Suppressor macrophage (primary cell): ENCODE measurements around the gene MSANTD3.

Experiments used
- DNase-seq, 4 experiments: peaks; one replicate each; pipeline ENCODE4 v3.0.0-alpha.2; 2020 to 2022

The MSANTD3 gene

GRCh38 chr9:100466171-100466828, 39.4 kb downstream of the MSANTD3 start:
- no peak for DNase-seq

- DNase-seq, result no peak
Measured at GRCh38 chr9:100466829-100467221, 39.9 kb downstream of the MSANTD3 start.

GRCh38 chr9:100468041-100468440, 41.1 kb downstream of the MSANTD3 start:
- DNase-seq, result no peak

DNA sequence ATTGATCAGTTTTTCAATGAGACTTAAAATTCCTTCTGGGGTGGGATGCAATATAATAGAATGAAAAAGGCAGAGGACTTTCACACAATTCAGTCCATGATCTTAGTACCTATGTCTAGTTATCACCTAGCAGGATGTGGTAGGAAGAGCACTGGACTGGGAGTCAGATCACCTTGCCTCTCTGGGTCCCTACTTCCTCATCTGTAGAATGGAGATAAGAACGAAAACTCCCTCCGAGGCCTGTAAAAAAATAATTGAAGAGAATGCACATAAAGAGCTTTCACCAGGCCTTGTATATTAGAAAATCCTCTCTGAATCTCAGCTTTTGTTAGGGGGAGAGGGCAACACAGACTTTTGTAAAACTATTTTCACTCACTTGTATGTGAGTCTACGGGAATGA, 45.3 kb downstream of the MSANTD3 start:
- no peak for DNase-seq

DNA sequence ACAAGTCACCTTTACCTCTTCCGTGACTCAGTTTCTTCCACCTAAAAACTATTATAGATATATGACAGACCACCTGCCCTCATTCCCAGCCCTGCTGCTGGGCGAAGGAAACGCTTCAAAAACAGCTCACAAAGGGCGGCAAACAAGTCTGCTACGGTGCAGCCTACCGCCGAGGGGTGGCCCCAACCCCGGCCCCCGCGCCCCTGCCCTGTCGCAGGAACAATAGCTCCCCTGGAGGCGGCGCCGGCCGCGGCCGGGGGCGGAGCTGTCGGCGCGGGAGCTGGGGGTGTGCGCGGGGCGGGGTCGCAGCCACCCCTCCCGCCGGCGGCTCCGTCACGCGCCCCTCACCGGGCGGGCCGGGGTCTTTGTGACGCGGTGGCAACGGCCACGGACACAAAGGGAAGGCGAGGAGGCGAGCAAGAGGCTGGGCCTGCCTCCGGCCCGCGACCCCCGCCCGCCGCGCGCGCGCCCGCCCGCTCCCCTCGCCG, 45.9 kb downstream of the MSANTD3 start, which contains the start of gene TMEFF1:
TMEFF1 (plus strand) TSS at position 362 of the 488 bp plus-strand sequence. CDS start 396 bp downstream, outside the sequence.
- peak in 2 of 4 experiments; percentile 19 to 47 for DNase-seq

- DNase-seq, result peak; percentile 15 to 67 (median 48)
Measured at GRCh38 chr9:100473276-100474081, 46.5 kb downstream of the MSANTD3 start.

DNA sequence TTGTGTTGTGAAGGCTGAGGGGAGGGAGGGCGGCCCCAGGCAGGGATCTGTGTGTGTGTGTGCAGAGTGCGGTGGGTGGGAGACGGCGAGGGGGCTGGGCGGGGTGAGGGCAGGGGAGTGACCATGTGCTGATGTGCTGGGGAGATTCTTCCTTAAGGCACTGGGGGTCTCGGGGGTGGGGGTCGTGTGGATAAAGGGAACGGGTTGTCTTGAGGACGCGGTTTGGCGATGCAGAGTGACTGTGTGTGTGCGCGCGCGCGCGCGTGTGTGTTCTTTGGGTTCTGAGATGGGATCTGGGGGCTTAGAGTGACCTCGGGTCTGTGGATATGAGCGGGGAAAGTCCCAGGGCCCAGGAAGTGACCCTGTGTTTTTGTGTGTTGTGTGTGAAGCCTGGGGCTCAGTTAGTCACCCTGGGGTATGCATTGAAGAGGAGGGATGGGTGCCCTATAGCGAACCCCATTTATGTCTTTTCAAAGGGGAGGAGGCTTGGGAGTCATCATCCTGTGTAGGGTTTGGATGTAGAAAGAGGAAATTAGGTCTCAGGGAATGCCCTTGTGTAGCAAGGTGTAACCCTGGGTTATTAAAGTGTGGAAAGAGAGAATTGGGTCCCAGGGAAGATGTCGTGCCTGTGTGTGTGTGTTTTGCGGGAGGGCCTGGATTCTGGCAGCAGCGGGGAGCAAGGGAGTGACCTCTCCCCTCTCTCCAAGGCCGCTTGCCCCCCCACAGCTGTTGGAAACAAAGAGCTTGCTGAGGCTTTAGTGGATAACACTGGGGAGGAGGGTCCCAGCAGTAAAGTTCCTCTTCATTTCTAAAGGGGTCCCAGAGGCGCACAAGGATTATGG, 47.4 kb downstream of the MSANTD3 start:
- no peak for DNase-seq

DNA sequence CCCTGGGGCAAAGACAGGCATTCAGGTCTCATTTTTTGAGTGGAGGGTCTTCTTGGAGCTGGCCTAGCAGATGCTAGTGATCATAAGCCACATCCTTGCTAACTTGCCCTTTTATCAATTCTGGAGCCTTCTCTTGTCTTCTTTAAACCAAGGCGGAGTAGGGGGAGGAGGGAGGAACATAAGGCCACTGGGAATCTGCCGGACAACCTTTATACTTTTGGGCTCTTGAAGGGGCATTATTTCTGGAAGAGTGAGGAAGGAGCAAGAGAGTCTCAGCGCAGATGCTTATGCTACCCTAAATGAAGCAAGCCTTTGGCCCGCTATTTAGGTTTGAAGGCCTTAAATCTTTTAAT, 48.0 kb downstream of the MSANTD3 start:
- DNase-seq, result no peak

- DNase-seq, result no peak
Measured at GRCh38 chr9:100477241-100477640, 50.3 kb downstream of the MSANTD3 start.

DNA sequence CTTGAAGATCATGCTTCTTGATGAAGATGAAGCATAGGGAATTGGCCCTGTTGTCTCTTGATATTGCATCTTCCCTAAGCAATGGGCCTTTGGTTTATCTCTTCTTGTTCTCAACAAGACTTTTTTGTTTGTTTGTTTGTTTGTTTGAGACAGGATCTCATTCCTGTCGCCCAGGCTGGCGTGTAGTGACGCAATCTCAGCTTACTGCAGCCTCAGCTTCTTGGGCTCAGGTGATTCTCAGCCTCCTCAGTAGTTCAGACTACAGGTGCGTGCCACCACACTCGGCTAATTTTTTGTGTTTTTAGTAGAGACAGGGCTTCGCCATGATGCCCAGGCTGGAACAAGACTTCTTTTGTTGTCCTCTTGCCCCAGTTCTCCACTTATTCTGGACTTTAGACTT, 51.2 kb downstream of the MSANTD3 start:
- no peak for DNase-seq

GRCh38 chr9:100479820-100480219, 52.9 kb downstream of the MSANTD3 start:
- DNase-seq, result no peak

GRCh38 chr9:100485196-100485595, 58.3 kb downstream of the MSANTD3 start:
- no peak for DNase-seq

DNA sequence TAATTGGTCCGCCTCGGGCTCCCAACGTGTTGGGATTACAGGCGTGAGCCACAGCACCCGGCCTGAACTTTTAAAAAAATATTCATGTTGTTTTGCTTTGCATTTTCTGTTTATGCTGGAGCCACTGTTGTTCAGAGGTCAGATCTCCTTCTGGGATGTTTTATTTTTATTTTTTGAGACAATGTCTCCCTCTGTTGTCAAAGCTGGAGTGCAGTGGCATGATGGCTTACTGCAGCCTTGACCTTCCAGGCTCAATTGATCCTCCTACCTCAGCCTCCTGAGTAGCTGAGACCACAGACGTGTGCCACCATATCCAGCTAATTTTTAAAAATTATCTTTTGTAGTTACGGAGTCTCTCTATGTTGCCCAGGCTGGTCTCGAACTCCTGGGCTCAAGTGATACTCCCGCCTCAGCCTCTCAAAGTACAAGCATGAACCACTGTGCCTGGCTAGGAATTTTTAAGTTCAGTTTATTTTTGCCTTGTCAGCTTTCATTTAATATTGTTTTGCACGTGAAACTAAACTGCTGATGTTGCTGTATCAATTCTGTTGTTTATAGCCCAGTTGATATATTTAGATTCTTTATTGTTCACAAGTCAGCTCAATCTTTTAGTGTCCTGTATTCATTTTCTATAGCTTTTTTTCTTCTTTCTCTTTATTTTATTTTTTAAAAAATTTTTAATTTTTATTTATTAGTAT, 59.7 kb downstream of the MSANTD3 start:
- no peak for DNase-seq

DNA sequence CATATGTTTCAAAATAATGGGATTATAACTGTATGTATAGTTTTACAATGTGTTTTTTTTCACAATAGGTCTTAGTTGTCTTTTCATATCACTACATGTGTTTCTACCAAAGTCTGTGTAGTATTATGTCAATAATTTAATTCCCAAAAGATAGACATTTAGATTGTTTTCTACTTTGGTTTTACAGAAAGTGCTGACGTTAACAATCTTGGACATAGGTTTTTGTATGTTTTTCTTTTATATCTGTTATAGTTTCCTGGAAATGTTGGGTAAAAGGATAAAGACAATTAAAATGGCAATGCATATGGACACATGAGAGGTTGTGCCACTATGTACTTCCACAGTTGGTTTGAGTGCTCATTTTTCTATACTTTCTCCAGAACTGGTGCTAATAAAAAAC, 61.2 kb downstream of the MSANTD3 start:
- no peak for DNase-seq

DNA sequence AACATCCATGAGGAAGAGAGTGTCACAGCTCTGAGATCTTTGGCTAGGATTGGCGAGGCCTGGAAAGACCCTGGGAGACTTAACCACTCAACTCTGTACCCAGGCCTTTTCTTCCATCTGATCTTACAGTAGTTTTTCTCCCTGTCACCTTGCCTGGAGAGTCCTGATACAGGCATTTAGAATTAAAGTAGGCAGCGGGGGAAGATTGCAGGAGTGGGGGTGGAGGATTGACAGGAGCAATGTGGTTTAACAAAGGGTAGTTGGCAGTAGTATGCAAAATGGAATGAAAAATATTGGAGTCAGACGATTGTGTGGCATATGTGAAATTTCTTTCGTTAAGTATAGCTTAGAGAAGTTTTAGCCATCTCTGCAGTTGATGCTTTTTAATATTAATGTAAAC, 62.9 kb downstream of the MSANTD3 start:
- DNase-seq, result no peak

- no peak for DNase-seq
Measured at GRCh38 chr9:100492952-100493351, 66.0 kb downstream of the MSANTD3 start.

GRCh38 chr9:100498592-100498991, 71.6 kb downstream of the MSANTD3 start:
- DNase-seq, result no peak

GRCh38 chr9:100499460-100499859, 72.5 kb downstream of the MSANTD3 start:
- DNase-seq, result no peak

DNA sequence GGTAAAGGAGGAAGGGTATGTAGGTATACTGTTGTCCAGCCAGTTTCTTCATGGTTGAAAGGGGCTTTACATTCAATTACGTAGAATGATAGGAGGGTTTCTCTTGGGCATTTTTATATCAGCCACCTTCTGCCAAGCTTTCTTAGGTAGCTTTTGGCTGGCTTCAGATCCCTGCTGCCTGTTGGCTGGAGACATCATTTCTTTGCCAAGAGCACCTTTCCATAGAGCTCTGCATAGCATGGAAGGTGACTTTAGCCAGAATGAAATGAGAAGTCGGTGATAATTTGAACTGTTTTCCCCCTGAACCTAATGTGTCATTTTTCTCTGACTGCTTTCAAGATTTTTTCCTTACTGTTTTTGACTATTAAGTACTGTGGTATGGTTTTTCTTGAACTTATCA, 72.9 kb downstream of the MSANTD3 start:
- DNase-seq, result no peak
